ENCODE measurements around the gene HIPK2. TPM values are rescaled to one million over a fixed set of nuclear protein-coding genes. Genes with fewer than 3 reads are reported as not detected.

The HIPK2 gene
- total RNA-seq, 1 donor from 2014 or later = 61.5 TPM

DNA sequence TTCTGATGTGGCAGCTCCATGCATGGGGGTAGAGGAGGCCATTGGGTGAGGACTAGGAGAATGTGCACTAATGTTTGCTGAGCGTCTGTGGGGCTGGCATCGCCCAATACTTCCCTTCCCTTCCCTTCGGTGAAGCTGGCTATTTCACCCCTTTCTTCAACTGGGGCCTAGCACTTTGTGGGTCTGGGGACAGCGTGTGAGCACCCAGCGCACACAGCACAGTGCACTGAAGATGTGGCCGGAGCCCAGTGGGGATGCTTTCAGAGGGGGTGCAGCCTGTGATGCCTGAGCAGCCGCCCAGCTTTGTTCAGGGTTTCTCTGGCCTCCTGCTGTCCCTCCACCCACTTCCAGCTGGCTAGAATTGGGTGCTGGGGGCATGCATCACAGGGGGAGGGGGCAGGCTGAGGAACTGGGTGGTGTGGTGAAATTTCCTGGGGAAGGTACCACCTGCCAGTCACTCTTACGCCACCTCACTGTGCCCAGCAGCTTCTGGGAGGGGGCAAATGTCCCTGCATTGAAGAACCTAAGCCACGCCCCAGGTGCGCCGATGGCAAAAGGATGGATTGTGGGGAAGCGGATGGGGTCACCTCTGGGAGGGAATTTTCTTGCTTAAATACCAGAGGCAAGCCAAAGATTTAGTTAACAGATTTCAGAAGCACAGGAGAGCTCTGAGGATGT, 208.8 kb downstream of the HIPK2 start:
- no peak overlapping the region for H3K4me3 Mint-ChIP-seq
- DNase-seq (ENCODE audit: low read depth, low spot score) = no peak
- H3K27me3 Mint-ChIP-seq (ENCODE audit: low read depth) = no peaks in the 10 kb centered on the region
- TF ChIP-seq, protein P1, sequence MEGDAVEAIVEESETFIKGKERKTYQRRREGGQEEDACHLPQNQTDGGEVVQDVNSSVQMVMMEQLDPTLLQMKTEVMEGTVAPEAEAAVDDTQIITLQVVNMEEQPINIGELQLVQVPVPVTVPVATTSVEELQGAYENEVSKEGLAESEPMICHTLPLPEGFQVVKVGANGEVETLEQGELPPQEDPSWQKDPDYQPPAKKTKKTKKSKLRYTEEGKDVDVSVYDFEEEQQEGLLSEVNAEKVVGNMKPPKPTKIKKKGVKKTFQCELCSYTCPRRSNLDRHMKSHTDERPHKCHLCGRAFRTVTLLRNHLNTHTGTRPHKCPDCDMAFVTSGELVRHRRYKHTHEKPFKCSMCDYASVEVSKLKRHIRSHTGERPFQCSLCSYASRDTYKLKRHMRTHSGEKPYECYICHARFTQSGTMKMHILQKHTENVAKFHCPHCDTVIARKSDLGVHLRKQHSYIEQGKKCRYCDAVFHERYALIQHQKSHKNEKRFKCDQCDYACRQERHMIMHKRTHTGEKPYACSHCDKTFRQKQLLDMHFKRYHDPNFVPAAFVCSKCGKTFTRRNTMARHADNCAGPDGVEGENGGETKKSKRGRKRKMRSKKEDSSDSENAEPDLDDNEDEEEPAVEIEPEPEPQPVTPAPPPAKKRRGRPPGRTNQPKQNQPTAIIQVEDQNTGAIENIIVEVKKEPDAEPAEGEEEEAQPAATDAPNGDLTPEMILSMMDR (conservative IDR thresholded peaks at IDR 0.05) = no peak
- H3K9me3 Mint-ChIP-seq = no peaks in the 10 kb centered on the region
- peaks cover 31% of the 10 kb centered on the region for H3K4me1 Mint-ChIP-seq
- no peak overlapping the region for H3K27ac Mint-ChIP-seq (ENCODE audit: unreplicated experiment)
- peaks cover 11% of the 10 kb centered on the region for H3K36me3 Mint-ChIP-seq (ENCODE audit: low read depth)

- Mint-ChIP-seq H3K4me1 (peaks cover 31% of the 10 kb centered on the region), H3K4me3 (no peak overlapping the region), H3K9me3 (no peaks in the 10 kb centered on the region), H3K27me3 (ENCODE audit: low read depth) (no peaks in the 10 kb centered on the region), H3K36me3 (ENCODE audit: low read depth) (peaks cover 11% of the 10 kb centered on the region), H3K27ac (ENCODE audit: unreplicated experiment) (no peak overlapping the region)
- no peak for DNase-seq (ENCODE audit: low read depth, low spot score)
- TF ChIP-seq, protein P1 (conservative IDR thresholded peaks at IDR 0.05) = no peak
These were observed 209.5 kb downstream of the HIPK2 start for GRCh38 chr7:139568346-139568675.

DNA sequence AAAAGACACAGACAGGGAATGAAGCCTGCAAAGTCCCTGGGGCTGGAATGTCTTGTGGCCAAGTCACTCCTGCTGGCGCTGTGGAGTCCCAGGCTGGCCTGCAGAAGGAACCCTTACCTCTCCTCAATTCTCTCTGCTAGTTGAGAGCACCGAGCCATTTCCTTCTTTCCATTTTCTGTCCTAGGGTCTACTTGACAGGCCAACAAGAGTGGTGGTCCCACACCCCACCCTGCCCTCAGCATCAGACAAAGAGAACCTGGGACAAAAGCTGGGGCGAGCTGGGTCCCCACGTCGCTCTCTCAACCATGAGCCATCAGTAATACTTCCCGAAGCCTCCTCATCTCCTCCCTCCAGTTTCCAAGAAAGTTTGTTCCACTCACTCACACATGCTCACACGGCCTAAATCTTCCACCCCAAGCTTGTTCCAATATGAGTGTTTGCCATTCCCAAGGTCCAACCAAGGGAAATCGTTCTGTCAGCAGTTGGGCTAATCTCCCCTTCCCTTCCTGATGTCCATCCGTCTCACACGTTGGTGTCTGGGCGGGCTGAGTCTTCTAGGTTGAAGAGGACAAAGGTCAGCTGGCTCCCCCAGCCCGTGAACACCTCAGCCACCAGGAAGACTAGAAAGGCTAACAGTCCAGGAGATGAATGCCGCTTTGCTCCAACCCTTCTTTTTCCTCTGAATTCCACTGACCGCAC, 210.0 kb downstream of the HIPK2 start:
- Mint-ChIP-seq H3K27me3 (ENCODE audit: low read depth) (no peaks in the 10 kb centered on the region), H3K36me3 (ENCODE audit: low read depth) (peaks cover 11% of the 10 kb centered on the region), H3K27ac (ENCODE audit: unreplicated experiment) (no peak overlapping the region), H3K9me3 (no peaks in the 10 kb centered on the region), H3K4me3 (no peak overlapping the region), H3K4me1 (peaks cover 30% of the 10 kb centered on the region)
- no peak for DNase-seq (ENCODE audit: low read depth, low spot score)
- TF ChIP-seq, protein P1 (conservative IDR thresholded peaks at IDR 0.05) = no peak

DNA sequence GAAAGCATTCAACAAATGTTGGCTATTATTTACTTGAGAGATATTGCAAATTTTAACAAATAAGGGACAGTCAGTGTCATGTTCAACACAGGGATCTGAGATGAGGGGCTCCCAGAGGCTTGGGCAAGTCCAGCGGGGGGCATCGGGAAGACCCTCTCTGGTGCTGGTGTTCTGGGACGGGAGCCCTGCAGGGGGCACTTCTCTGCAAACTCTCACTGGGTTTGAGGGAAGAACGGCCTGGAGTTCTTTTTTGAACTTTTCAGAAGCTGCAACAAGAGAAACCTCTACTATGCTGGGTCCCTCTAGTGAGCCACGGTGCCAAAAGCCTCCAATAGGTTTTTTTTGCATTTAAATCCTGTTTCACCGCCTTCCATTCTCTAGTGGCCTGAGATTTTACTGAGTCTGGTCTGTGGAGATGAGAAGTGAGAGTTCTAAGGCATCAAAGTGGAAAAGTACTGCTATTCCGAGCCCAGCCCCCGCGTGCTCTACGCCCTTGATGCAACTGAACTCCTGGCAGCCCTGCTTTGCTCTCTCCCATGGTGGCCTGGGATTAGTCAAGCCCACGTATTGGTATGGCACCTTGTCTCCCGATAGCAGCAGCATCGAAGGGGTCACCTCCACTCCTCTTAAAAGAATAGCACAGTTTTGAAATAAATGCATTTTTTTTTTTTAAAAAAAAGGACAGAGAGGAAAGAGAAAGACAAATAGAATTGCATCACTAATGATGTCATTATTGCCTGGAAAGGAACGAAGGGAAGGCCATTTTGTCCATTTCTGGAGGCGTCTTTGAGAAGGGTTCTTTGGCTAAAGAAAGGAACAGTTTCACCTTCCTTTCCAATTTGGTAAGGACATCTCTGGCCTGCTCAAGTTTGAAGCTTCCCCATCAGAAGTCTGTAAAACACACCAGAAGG, 210.8 kb downstream of the HIPK2 start:
- H3K36me3 Mint-ChIP-seq (ENCODE audit: low read depth) = peaks cover 11% of the 10 kb centered on the region
- no peak for DNase-seq (ENCODE audit: low read depth, low spot score)
- TF ChIP-seq, protein P1 (conservative IDR thresholded peaks at IDR 0.05) = no peak
- no peak overlapping the region for H3K4me3 Mint-ChIP-seq
- H3K27me3 Mint-ChIP-seq (ENCODE audit: low read depth) = no peaks in the 10 kb centered on the region
- peaks cover 25% of the 10 kb centered on the region for H3K4me1 Mint-ChIP-seq
- H3K9me3 Mint-ChIP-seq = no peaks in the 10 kb centered on the region
- no peak overlapping the region for H3K27ac Mint-ChIP-seq (ENCODE audit: unreplicated experiment)

DNA sequence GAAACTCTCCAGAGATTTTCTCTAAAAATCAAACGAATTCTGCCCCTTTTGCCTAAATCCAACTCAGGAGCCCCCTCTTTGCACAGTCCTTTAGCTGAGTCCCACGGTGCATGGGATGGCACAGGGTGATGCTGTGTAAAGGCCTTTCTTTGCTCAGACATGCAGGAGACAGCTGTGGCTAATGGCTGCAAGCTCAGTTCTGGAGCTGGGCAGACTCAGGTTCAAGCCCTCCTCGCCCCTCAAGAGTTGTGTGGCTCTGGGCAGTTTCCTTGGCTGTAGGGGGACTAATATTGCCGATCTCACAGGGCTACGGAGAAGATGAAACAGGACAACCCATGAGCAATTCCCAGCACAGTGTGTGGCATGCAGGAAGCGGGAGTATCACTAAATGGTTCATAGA, 211.7 kb downstream of the HIPK2 start:
- no peak overlapping the region for H3K27ac Mint-ChIP-seq (ENCODE audit: unreplicated experiment)
- DNase-seq (ENCODE audit: low read depth, low spot score) = no peak
- peaks cover 20% of the 10 kb centered on the region for H3K4me1 Mint-ChIP-seq
- H3K36me3 Mint-ChIP-seq (ENCODE audit: low read depth) = peaks cover 11% of the 10 kb centered on the region
- no peaks in the 10 kb centered on the region for H3K27me3 Mint-ChIP-seq (ENCODE audit: low read depth)
- TF ChIP-seq, protein P1 (conservative IDR thresholded peaks at IDR 0.05) = no peak
- no peaks in the 10 kb centered on the region for H3K9me3 Mint-ChIP-seq
- no peak overlapping the region for H3K4me3 Mint-ChIP-seq
